ENCODE results near the gene RPL23.

DNA sequence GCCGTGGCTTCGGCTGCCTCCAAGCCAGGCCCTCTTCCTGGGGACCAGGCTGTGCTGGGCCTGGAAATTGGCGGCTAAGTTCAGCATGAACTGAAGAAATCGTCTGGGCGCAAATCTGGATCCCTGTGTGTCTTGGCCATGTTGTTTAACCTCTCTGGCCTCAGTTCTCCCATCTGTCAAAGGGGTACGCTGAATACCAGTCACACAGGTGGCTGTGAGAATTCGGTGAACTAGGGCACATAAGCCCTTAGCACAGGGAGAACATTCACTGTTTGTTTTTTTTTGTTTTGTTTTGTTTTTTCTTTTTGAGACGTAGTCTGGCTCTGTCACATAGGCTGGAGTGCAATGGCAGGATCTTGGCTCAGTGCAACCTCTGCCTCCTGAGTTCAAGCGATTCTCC is 35.3 kb upstream of the RPL23 start:
- TF ChIP-seq EZH2 (IDR thresholded peaks at IDR 0.05), result no peak
- TF ChIP-seq POLR2AphosphoS5 (IDR thresholded peaks at IDR 0.05; ENCODE audit: borderline replicate concordance, low read depth, low read length), result no peak
- no peak for TF ChIP-seq FOXP2 (optimal IDR thresholded peaks at IDR 0.05; ENCODE audit: control extremely low read depth, extremely low read length, insufficient read depth)
